Endothelial cell of umbilical vein (primary cell): ENCODE results near the gene TMEM43. TPM values are rescaled to one million over a fixed set of nuclear protein-coding genes. Genes with fewer than 3 reads are reported as not detected.

Source experiments
- BruUV-seq: library from RNA; stranded (reverse); fragments of 400-500 nt; replicated peaks from 2 replicates; lab custom pipeline; 2021; lab: Mats Ljungman, UMichigan
- CTCF ChIA-PET: fragments of 300-600, 350-600 bp; sonication (Branson Sonifier 250); formaldehyde crosslinking; loops from one replicate; lab custom pipeline; 2021; ENCODE audit warnings: antibody characterized with exemption, inconsistent platforms; lab: Charles Lee
- POLR2A ChIA-PET: fragments of 300-600, 350-600 bp; sonication (Branson Sonifier 250); formaldehyde crosslinking; loops from one replicate; lab custom pipeline; 2021; ENCODE audit warnings: antibody characterized with exemption, inconsistent platforms; lab: Charles Lee
- DNase-seq: peaks from one replicate; pipeline ENCODE4 v3.0.0-alpha.2; 2011; ENCODE audit warnings: low read depth, low spot score
- FAIRE-seq: peaks from 2 replicates; lab custom pipeline; 2011; peaks lifted over from hg19 to GRCh38; lab: Jason Lieb, UNC
- H2AFZ ChIP-seq: 2 replicates; pipeline ENCODE4 v1.6.0; 2012; ENCODE audit warnings: low read depth, low read length, control low read depth, inconsistent platforms
- H3K27ac ChIP-seq: 2 replicates; pipeline ENCODE4 v1.5.1; 2011; ENCODE audit warnings: low read depth, mild to moderate bottlenecking, control low read depth, low read length, moderate library complexity; ENCODE audit not compliant: insufficient read depth
- H3K27me3 ChIP-seq, 2 experiments: 2 replicates each; pipeline versions ENCODE4 v1.6.0 to v1.6.1; 2011; ENCODE audit warnings: low read length in 2 of 2, mixed read lengths in 1 of 2; ENCODE audit not compliant: control insufficient read depth in 2 of 2, insufficient read depth in 2 of 2
- H3K36me3 ChIP-seq, 2 experiments: 2 replicates in 1 of 2; 3 replicates in 1 of 2; pipeline ENCODE4 v1.5.1; 2011; ENCODE audit warnings: low read length in 2 of 2, mild to moderate bottlenecking in 1 of 2, moderate library complexity in 1 of 2; ENCODE audit not compliant: control insufficient read depth in 2 of 2, insufficient read depth in 2 of 2; ENCODE audit errors: extremely low read depth in 1 of 2
- H3K4me1 ChIP-seq: 3 replicates; pipeline ENCODE4 v1.5.1; 2011; ENCODE audit warnings: mild to moderate bottlenecking, low read length; ENCODE audit not compliant: control insufficient read depth, insufficient read depth; ENCODE audit errors: extremely low read depth
- H3K4me2 ChIP-seq: 2 replicates; pipeline ENCODE4 v1.6.1; 2011; ENCODE audit warnings: low read length, control low read depth, mixed read lengths; ENCODE audit not compliant: insufficient read depth
- H3K4me3 ChIP-seq, 3 experiments: fragments of 200-600 bp in 1 of 3; sonication (generic), shearing (Covaris generic) in 1 of 3; replicated peaks in 1 of 3; 2 replicates each; pipeline ENCODE4 v1.5.1; 2011 to 2016; ENCODE audit warnings: control low read depth in 3 of 3, low read length in 3 of 3, mild to moderate bottlenecking in 2 of 3, inconsistent platforms in 1 of 3, low read depth in 1 of 3, moderate library complexity in 1 of 3; ENCODE audit not compliant: insufficient read depth in 1 of 3
- H3K79me2 ChIP-seq: 2 replicates; pipeline ENCODE4 v1.6.0; 2012; ENCODE audit warnings: low read length, inconsistent platforms; ENCODE audit not compliant: control insufficient read depth, insufficient read depth
- H3K9ac ChIP-seq: replicated peaks from 2 replicates; pipeline ENCODE3; 2011; ENCODE audit warnings: low read length, control low read depth; ENCODE audit not compliant: insufficient read depth; ENCODE audit errors: extremely low read depth
- H3K9me1 ChIP-seq: replicated peaks from 3 replicates; pipeline ENCODE4 v1.6.0; 2011; ENCODE audit warnings: mild to moderate bottlenecking, low read length; ENCODE audit not compliant: control insufficient read depth, insufficient read depth; ENCODE audit errors: extremely low read depth
- H3K9me3 ChIP-seq: replicated peaks from 2 replicates; pipeline ENCODE4 v1.5.1; 2012; ENCODE audit warnings: low read length, inconsistent platforms; ENCODE audit not compliant: control insufficient read depth, insufficient read depth
- H4K20me1 ChIP-seq: replicated peaks from 2 replicates; pipeline ENCODE3; 2011; ENCODE audit warnings: mild to moderate bottlenecking, low read length; ENCODE audit not compliant: control insufficient read depth, insufficient read depth; ENCODE audit errors: extremely low read depth
- GATA2 ChIP-seq: IDR thresholded peaks from 2 replicates; pipeline ENCODE4 v1.7.0; 2011; ENCODE audit warnings: low read depth, mild to moderate bottlenecking, moderate library complexity, mixed read lengths, low read length; ENCODE audit not compliant: insufficient read length, insufficient read depth
- JUN ChIP-seq: IDR thresholded peaks from 2 replicates; pipeline ENCODE4 v1.6.1; 2011; ENCODE audit warnings: borderline replicate concordance, low read depth; ENCODE audit not compliant: insufficient read length, insufficient read depth
- MYC ChIP-seq: IDR thresholded peaks from one replicate; pipeline ENCODE4 v1.6.1; 2011; ENCODE audit warnings: mild to moderate bottlenecking, low read depth, low read length
- POLR2A ChIP-seq: IDR thresholded peaks from 2 replicates; pipeline ENCODE4 v1.6.1; 2012; ENCODE audit warnings: low read depth, mild to moderate bottlenecking, control low read depth, low read length
- POLR2AphosphoS5 ChIP-seq: IDR thresholded peaks from 2 replicates; pipeline ENCODE4 v1.6.1; 2012; ENCODE audit warnings: low read depth, mild to moderate bottlenecking, control low read depth, low read length, moderate library complexity; ENCODE audit not compliant: insufficient read depth
- dilution Hi-C: fragments of 300-500 bp; cut with MboI; formaldehyde crosslinking; loops from one replicate; pipeline ENCODE4 v1.15.0; 2019; ENCODE audit warnings: low sequenced_read_pairs; ENCODE audit not compliant: extremely low pct_ligation_motif_present
- intact Hi-C: fragments of 100-400 bp; cut with micrococcal nuclease; formaldehyde crosslinking; loops from one replicate; pipeline ENCODE4 v1.10.0; 2022
- polyA plus RNA-seq, 4 experiments: library from polyadenylated mRNA; depleted of rRNA in 3 of 4; stranded (reverse) in 3 of 4; unstranded in 1 of 4; fragments of >200 nt; gene quantifications; 2 replicates each; pipeline versions ENCODE4 v1.2.1 to v1.2.3, GENCODE V29; 2011 to 2012; ENCODE audit warnings: missing spikeins in 1 of 4
- total RNA-seq: library from RNA; stranded (reverse); gene quantifications from 2 replicates; pipeline ENCODE4 v1.2.3, GENCODE V29; 2021
- TF ChIP-seq, protein P1 (sequence below), 2 donors: IDR thresholded peaks; 1 replicate in 1 of 2; 2 replicates in 1 of 2; pipeline ENCODE4 v1.5.1; 2011; ENCODE audit warnings: low read length in 2 of 2, mild to moderate bottlenecking in 2 of 2, moderate library complexity in 2 of 2, control low read depth in 1 of 2, inconsistent platforms in 1 of 2, low read depth in 1 of 2; ENCODE audit not compliant: insufficient read depth in 1 of 2; ENCODE audit errors: extremely low read depth in 1 of 2
- TF ChIP-seq, protein P2 (sequence below): IDR thresholded peaks from 2 replicates; pipeline ENCODE4 v1.6.1; 2011; ENCODE audit not compliant: insufficient read depth, insufficient read length

TMEM43 gene
- total and polyA plus RNA-seq, 2 donors (not counting 3 experiments of a cell fraction or from before 2014, with no cell fraction given): 80.6 to 119 TPM

DNA sequence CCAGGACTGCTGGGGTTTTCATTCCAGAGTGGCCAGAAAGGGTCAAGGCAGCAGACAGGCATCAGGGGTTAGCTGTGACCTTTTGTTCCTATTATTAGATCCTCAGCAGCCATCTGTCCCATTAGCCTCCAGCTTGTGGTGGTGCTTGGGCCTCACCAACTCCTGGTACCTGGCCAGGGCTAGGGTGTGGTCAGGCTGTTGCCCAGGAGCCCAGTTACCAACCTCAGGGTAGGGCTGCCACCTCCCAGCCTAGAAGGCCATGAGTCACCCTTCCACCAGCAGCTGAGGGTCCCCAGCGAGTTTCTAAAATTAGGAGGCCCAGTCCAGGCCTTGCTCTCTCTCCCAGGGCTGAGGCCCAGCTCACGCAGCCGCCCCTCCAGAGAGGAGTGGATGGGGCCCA is 12.2 kb downstream of the TMEM43 start:
- DNase-seq: no peak
- Histone ChIP-seq H3K9ac (no peak overlapping the region), H2AFZ (no peak overlapping the region), H3K27ac (no peak overlapping the region), H3K27me3 (no peaks in the 10 kb centered on the region), H3K4me2 (no peak overlapping the region), H3K9me1 (no peaks in the 10 kb centered on the region), H3K4me3 (no peak overlapping the region), H3K79me2 (no peaks in the 10 kb centered on the region), H4K20me1 (no peaks in the 10 kb centered on the region), H3K4me1 (peaks cover 5% of the 10 kb centered on the region), H3K36me3 (peaks cover 5 to 66% of the 10 kb centered on the region in 2 experiments), H3K9me3 (no peaks in the 10 kb centered on the region)
- no TSS peak for BruUV-seq
- dilution Hi-C loops: no loop called here
- FAIRE-seq: no peak
- TF ChIP-seq POLR2A (no peak), GATA2 (no peak), JUN (no peak), MYC (no peak)
- TF ChIP-seq, protein P1, sequence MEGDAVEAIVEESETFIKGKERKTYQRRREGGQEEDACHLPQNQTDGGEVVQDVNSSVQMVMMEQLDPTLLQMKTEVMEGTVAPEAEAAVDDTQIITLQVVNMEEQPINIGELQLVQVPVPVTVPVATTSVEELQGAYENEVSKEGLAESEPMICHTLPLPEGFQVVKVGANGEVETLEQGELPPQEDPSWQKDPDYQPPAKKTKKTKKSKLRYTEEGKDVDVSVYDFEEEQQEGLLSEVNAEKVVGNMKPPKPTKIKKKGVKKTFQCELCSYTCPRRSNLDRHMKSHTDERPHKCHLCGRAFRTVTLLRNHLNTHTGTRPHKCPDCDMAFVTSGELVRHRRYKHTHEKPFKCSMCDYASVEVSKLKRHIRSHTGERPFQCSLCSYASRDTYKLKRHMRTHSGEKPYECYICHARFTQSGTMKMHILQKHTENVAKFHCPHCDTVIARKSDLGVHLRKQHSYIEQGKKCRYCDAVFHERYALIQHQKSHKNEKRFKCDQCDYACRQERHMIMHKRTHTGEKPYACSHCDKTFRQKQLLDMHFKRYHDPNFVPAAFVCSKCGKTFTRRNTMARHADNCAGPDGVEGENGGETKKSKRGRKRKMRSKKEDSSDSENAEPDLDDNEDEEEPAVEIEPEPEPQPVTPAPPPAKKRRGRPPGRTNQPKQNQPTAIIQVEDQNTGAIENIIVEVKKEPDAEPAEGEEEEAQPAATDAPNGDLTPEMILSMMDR (IDR thresholded peaks at IDR 0.05; ENCODE audit: extremely low read depth in 1 of 2, insufficient read depth in 1 of 2, low read depth in 1 of 2, low read length in 2 of 2): no peak
- ChIA-PET POLR2A (interaction anchor here (1.5 kb wide), 1 partner anchor 12 kb away, joined by 3 read pairs; the partner anchor contains the start of gene TMEM43), CTCF (no interaction called here)
- intact Hi-C loops: no loop called here

DNA sequence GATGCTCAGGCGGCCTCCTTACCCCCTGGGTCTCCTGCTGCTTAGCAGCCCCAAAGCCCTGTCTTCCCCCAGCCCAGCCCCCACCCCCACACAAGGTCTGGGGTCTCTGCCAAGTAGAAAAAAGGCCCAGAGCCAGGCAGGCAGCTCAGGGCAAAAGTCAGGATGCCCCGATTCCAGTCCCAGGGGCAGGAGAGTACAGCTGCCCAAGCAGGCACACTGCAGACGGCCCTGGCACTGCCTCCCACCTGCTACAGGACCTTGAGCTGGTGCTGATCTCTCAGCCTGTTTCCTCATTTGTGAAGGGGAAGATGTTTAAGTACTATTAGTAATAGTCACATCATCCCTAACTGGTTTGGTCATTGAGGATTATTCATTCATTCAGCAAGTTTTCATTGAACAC is 12.6 kb downstream of the TMEM43 start:
- no peak overlapping the region for H3K9ac ChIP-seq
- intact Hi-C loops: no loop called here
- H3K36me3 ChIP-seq: peaks cover 5 to 62% of the 10 kb centered on the region in 2 experiments
- peaks cover 10% of the 10 kb centered on the region for H3K4me1 ChIP-seq
- no peaks in the 10 kb centered on the region for H3K27me3 ChIP-seq
- ChIA-PET POLR2A (interaction anchor here (1.5 kb wide), 1 partner anchor 12 kb away, joined by 3 read pairs; the partner anchor contains the start of gene TMEM43), CTCF (no interaction called here)
- H3K4me3 ChIP-seq: no peak overlapping the region
- H3K27ac ChIP-seq: no peak overlapping the region
- BruUV-seq: no TSS peak
- H3K4me2 ChIP-seq: no peak overlapping the region
- DNase-seq: no peak
- TF ChIP-seq, protein P2, sequence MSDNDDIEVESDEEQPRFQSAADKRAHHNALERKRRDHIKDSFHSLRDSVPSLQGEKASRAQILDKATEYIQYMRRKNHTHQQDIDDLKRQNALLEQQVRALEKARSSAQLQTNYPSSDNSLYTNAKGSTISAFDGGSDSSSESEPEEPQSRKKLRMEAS: no peak
- peak; percentile 21 for TF ChIP-seq POLR2AphosphoS5
- no peak for FAIRE-seq
- H2AFZ ChIP-seq: no peak overlapping the region
- dilution Hi-C loops: no loop called here
- no peaks in the 10 kb centered on the region for H3K79me2 ChIP-seq
- H3K9me3 ChIP-seq: no peaks in the 10 kb centered on the region
- no peaks in the 10 kb centered on the region for H3K9me1 ChIP-seq
- H4K20me1 ChIP-seq: no peaks in the 10 kb centered on the region
